Gastrocnemius medialis (tissue), 4 donors: ENCODE measurements around the gene IFRD2. TPM values are rescaled to one million over a fixed set of nuclear protein-coding genes. Genes with fewer than 3 reads are reported as not detected.

Source experiments
- ATAC-seq, 2 donors: fragments of 150-250 bp; one replicate each; pipeline ENCODE4 v1.9.1; 2016
- DNase-seq, 2 donors: peaks; one replicate each; pipeline ENCODE4 v3.0.0-alpha.2; 2019
- H3K27ac ChIP-seq, 4 donors: fragments of 200-600 bp; sonication (generic); 1 replicate in 1 of 4; 2 replicates in 3 of 4; pipeline ENCODE4 v1.5.1; 2016 to 2018; ENCODE audit warnings: mild to moderate bottlenecking in 2 of 4, moderate library complexity in 1 of 4
- H3K27me3 ChIP-seq, 3 donors: fragments of 200-600 bp; sonication (generic) in 2 of 3; 1 replicate in 1 of 3; 2 replicates in 2 of 3; pipeline versions ENCODE4 v1.5.1 to v1.6.0; 2016 to 2019; ENCODE audit warnings: mild to moderate bottlenecking in 1 of 3, moderate library complexity in 1 of 3
- H3K36me3 ChIP-seq, 2 donors: fragments of 200-600 bp; sonication (generic) in 1 of 2; one replicate each; pipeline ENCODE4 v1.5.1; 2017 to 2018
- H3K4me1 ChIP-seq, 2 donors: fragments of 200-600 bp; sonication (generic) in 1 of 2; one replicate each; pipeline ENCODE4 v1.5.1; 2016 to 2017; ENCODE audit warnings: mild to moderate bottlenecking in 2 of 2
- H3K4me3 ChIP-seq, 4 donors: fragments of 200-600 bp; sonication (generic) in 3 of 4; 1 replicate in 1 of 4; 2 replicates in 3 of 4; pipeline ENCODE4 v1.5.1; 2016 to 2019; ENCODE audit warnings: mild to moderate bottlenecking in 2 of 4
- H3K9me3 ChIP-seq, 3 donors: fragments of 200-600 bp; sonication (generic) in 2 of 3; 1 replicate in 1 of 3; 2 replicates in 2 of 3; pipeline ENCODE4 v1.5.1; 2016 to 2019
- POLR2A ChIP-seq, 2 donors: fragments of 450-650 bp; IDR thresholded peaks; one replicate each; pipeline ENCODE4 v1.6.1; 2017; ENCODE audit warnings: antibody characterized with exemption in 2 of 2, mild to moderate bottlenecking in 2 of 2, moderate library complexity in 2 of 2
- in situ Hi-C, 4 donors: fragments of 200-750 bp; cut with MboI; loops; one replicate each; pipeline versions ENCODE4 v1.15.0 to v1.8.0; 2017; ENCODE audit warnings: low sequenced_read_pairs in 4 of 4
- intact Hi-C: fragments of 100-400 bp; cut with DNase I; formaldehyde crosslinking; loops from one replicate; pipeline ENCODE4 v1.15.1; 2023; ENCODE audit warnings: low total_unique reads
- total RNA-seq, 4 donors: library from RNA; depleted of rRNA; stranded (reverse); fragments of >200 nt; gene quantifications; one replicate each; pipeline versions ENCODE4 v1.1.0 to v1.2.3, GENCODE V29; 2016
- TF ChIP-seq, protein P1 (sequence below), 5 experiments: fragments of 450-650 bp in 3 of 5; fragments of 200-600 bp in 2 of 5; sonication (generic) in 2 of 5; IDR thresholded peaks in 4 of 5; conservative IDR thresholded peaks in 1 of 5; 1 replicate in 4 of 5; 2 replicates in 1 of 5; pipeline ENCODE4 v1.5.1; 2016 to 2019; ENCODE audit warnings: antibody characterized with exemption in 5 of 5, mild to moderate bottlenecking in 3 of 5, moderate library complexity in 3 of 5

Gene IFRD2
- total RNA-seq, 4 donors from 2014 or later: 111 to 145 (median 127) TPM

- ATAC-seq (no peak), DNase-seq (no peak)
- Histone ChIP-seq H3K27ac (peak overlapping the region; percentile 45 to 96 (median 94)), H3K4me1 (peaks cover 54 to 58% of the 10 kb centered on the region in 2 donors), H3K4me3 (peak overlapping the region; percentile 26 to 85 (median 76)), H3K36me3 (peaks cover 0 to 23% of the 10 kb centered on the region in 2 donors), H3K9me3 (no peaks in the 10 kb centered on the region), H3K27me3 (no peaks in the 10 kb centered on the region)
- in situ Hi-C loops (no loop called here), intact Hi-C loops (no loop called here)
- TF ChIP-seq, protein P1, sequence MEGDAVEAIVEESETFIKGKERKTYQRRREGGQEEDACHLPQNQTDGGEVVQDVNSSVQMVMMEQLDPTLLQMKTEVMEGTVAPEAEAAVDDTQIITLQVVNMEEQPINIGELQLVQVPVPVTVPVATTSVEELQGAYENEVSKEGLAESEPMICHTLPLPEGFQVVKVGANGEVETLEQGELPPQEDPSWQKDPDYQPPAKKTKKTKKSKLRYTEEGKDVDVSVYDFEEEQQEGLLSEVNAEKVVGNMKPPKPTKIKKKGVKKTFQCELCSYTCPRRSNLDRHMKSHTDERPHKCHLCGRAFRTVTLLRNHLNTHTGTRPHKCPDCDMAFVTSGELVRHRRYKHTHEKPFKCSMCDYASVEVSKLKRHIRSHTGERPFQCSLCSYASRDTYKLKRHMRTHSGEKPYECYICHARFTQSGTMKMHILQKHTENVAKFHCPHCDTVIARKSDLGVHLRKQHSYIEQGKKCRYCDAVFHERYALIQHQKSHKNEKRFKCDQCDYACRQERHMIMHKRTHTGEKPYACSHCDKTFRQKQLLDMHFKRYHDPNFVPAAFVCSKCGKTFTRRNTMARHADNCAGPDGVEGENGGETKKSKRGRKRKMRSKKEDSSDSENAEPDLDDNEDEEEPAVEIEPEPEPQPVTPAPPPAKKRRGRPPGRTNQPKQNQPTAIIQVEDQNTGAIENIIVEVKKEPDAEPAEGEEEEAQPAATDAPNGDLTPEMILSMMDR (IDR thresholded peaks at IDR 0.05 in 4 of 5, conservative IDR thresholded peaks at IDR 0.05 in 1 of 5): no peak
- TF ChIP-seq POLR2A (IDR thresholded peaks at IDR 0.05): no peak
These were observed 27.1 kb upstream of the IFRD2 start for GRCh38 chr3:50319181-50319893.

GRCh38 chr3:50318615-50319014 is 26.4 kb upstream of the IFRD2 start:
- H3K4me1 ChIP-seq: peaks cover 56 to 59% of the 10 kb centered on the region in 2 donors
- ATAC-seq (no peak), DNase-seq (no peak)
- peaks cover 0 to 23% of the 10 kb centered on the region in 2 donors for H3K36me3 ChIP-seq
- no peaks in the 10 kb centered on the region for H3K27me3 ChIP-seq
- intact Hi-C loops: no loop called here
- in situ Hi-C loops: no loop called here
- TF ChIP-seq POLR2A (IDR thresholded peaks at IDR 0.05): no peak
- TF ChIP-seq, protein P1 (IDR thresholded peaks at IDR 0.05 in 4 of 5, conservative IDR thresholded peaks at IDR 0.05 in 1 of 5): no peak
- H3K4me3 ChIP-seq: peak overlapping the region in 3 of 4 donors; percentile 8 to 80 (median 72)
- H3K9me3 ChIP-seq: no peaks in the 10 kb centered on the region
- peak overlapping the region in 3 of 4 donors; percentile 5 to 93 (median 45) for H3K27ac ChIP-seq

GRCh38 chr3:50318163-50318562 is 25.9 kb upstream of the IFRD2 start:
- intact Hi-C loops (no loop called here), in situ Hi-C loops (no loop called here)
- H3K27ac ChIP-seq: peak overlapping the region in 2 of 4 donors; percentile 7 to 93
- H3K36me3 ChIP-seq: peaks cover 0 to 23% of the 10 kb centered on the region in 2 donors
- no peak for DNase-seq
- ATAC-seq: no peak
- H3K4me1 ChIP-seq: peaks cover 56 to 59% of the 10 kb centered on the region in 2 donors
- no peaks in the 10 kb centered on the region for H3K9me3 ChIP-seq
- H3K27me3 ChIP-seq: no peaks in the 10 kb centered on the region
- TF ChIP-seq, protein P1 (IDR thresholded peaks at IDR 0.05 in 4 of 5, conservative IDR thresholded peaks at IDR 0.05 in 1 of 5): no peak
- TF ChIP-seq POLR2A (IDR thresholded peaks at IDR 0.05): no peak
- peak overlapping the region in 2 of 4 donors; percentile 24 to 80 for H3K4me3 ChIP-seq

DNA sequence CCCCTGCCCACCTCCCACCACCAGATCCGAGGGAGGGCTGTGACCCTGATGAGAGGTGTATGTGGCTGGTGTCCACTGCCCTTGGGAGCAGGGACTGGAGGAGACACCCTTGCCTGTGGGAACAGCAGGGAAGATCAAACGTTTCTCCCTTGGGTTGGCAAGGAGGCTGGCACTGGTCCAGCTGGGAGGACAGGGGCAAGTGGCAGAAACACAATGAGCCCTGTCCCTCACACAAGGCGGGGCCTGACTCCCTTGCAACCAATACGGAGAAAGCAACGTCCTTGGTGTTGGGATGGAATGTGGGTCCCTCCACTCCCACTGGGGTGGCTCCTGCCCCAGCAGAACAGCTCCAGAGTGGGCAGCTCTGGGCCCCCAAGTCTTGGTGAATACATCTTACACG is 25.1 kb upstream of the IFRD2 start:
- intact Hi-C loops (no loop called here), in situ Hi-C loops (no loop called here)
- no peaks in the 10 kb centered on the region for H3K9me3 ChIP-seq
- peak overlapping the region in 3 of 4 donors; percentile 7 to 93 (median 35) for H3K27ac ChIP-seq
- peaks cover 56 to 58% of the 10 kb centered on the region in 2 donors for H3K4me1 ChIP-seq
- no peak for ATAC-seq
- peaks cover 0 to 23% of the 10 kb centered on the region in 2 donors for H3K36me3 ChIP-seq
- no peak for DNase-seq
- TF ChIP-seq POLR2A (IDR thresholded peaks at IDR 0.05): no peak
- TF ChIP-seq, protein P1 (IDR thresholded peaks at IDR 0.05 in 4 of 5, conservative IDR thresholded peaks at IDR 0.05 in 1 of 5): no peak
- H3K27me3 ChIP-seq: no peaks in the 10 kb centered on the region
- H3K4me3 ChIP-seq: no peak overlapping the region
